Kidney epithelial cell (primary cell): ENCODE results near the gene SLC35B2. TPM values are rescaled to one million over a fixed set of nuclear protein-coding genes. Genes with fewer than 3 reads are reported as not detected.

Source experiments
- DNase-seq: peaks from one replicate; pipeline ENCODE4 v3.0.0-alpha.2; 2010; ENCODE audit warnings: low read depth
- H3K27me3 ChIP-seq: 2 replicates; pipeline ENCODE4 v1.6.0; 2011; ENCODE audit warnings: low read length; ENCODE audit not compliant: control insufficient read depth, insufficient read depth
- H3K36me3 ChIP-seq: 2 replicates; pipeline ENCODE4 v1.5.1; 2011; ENCODE audit warnings: low read length; ENCODE audit not compliant: control insufficient read depth, insufficient read depth
- H3K4me3 ChIP-seq: 2 replicates; pipeline ENCODE4 v1.5.1; 2011; ENCODE audit warnings: low read depth, mild to moderate bottlenecking, control low read depth, low read length
- total RNA-seq: library from RNA; depleted of rRNA; stranded (reverse); fragments of >200 nt; gene quantifications from 2 replicates; pipeline ENCODE4 v1.2.3, GENCODE V29; 2015
- TF ChIP-seq, protein P1 (sequence below): IDR thresholded peaks from 2 replicates; pipeline ENCODE4 v1.5.1; 2011; ENCODE audit warnings: mild to moderate bottlenecking, moderate library complexity, low read length, control low read depth, inconsistent platforms; ENCODE audit not compliant: insufficient read depth, poor library complexity, severe bottlenecking

The SLC35B2 gene
- total RNA-seq, 1 donor from 2014 or later = 67.3 TPM

DNA sequence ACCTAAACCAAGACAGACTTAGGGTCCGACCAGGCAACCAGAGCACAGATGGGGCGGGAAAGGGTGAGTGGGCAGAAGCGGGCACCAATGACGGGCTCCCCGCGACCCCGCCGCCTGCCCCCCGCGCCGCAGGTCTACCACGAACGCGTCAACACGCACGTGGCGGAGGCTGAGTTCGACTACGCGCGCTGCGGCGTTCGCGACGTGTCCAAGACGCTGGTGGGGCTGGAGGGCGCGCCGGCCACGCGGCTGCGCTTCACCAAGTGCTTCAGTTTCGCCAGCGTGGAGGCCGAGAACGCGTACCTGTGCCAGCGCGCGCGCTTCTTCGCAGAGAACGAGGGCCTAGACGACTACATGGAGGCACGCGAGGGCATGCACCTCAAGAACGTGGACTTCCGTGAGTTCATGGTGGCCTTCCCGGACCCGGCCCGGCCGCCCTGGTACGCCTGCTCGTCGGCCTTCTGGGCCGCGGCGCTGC, 18.0 kb upstream of the SLC35B2 start:
- TF ChIP-seq, protein P1, sequence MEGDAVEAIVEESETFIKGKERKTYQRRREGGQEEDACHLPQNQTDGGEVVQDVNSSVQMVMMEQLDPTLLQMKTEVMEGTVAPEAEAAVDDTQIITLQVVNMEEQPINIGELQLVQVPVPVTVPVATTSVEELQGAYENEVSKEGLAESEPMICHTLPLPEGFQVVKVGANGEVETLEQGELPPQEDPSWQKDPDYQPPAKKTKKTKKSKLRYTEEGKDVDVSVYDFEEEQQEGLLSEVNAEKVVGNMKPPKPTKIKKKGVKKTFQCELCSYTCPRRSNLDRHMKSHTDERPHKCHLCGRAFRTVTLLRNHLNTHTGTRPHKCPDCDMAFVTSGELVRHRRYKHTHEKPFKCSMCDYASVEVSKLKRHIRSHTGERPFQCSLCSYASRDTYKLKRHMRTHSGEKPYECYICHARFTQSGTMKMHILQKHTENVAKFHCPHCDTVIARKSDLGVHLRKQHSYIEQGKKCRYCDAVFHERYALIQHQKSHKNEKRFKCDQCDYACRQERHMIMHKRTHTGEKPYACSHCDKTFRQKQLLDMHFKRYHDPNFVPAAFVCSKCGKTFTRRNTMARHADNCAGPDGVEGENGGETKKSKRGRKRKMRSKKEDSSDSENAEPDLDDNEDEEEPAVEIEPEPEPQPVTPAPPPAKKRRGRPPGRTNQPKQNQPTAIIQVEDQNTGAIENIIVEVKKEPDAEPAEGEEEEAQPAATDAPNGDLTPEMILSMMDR = no peak
- H3K36me3 ChIP-seq = no peaks in the 10 kb centered on the region
- DNase-seq = no peak
- no peak overlapping the region for H3K4me3 ChIP-seq
- H3K27me3 ChIP-seq = peaks cover 63% of the 10 kb centered on the region

GRCh38 chr6:44273617-44274016, 16.3 kb upstream of the SLC35B2 start:
- DNase-seq = no peak
- Histone ChIP-seq H3K27me3 (peaks cover 78% of the 10 kb centered on the region), H3K4me3 (no peak overlapping the region), H3K36me3 (no peaks in the 10 kb centered on the region)
- TF ChIP-seq, protein P1 = no peak

DNA sequence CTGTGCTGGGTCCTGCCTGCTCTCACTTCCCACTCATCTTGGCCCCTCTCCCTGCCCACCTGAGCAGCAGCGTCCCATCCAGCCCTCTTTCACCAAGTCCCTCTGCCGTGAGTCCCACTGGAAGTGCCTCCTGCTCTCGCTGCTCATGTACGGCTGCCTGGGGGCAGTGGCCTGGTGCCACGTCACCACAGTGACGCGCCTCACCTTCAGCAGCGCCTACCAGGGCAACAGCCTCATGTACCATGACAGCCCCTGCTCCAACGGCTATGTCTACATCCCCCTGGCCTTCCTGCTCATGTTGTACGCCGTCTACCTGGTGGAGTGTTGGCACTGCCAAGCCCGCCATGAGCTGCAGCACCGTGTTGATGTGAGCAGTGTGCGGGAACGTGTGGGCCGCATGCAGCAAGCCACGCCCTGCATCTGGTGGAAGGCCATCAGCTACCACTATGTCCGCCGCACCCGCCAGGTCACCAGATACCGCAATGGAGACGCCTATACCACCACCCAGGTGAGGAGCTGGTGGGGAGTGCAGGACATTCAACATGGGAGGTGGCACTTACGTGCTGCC, 15.8 kb upstream of the SLC35B2 start:
- TF ChIP-seq, protein P1 = no peak
- Histone ChIP-seq H3K4me3 (no peak overlapping the region), H3K36me3 (no peaks in the 10 kb centered on the region), H3K27me3 (peaks cover 80% of the 10 kb centered on the region)
- no peak for DNase-seq

GRCh38 chr6:44272529-44272928, 15.2 kb upstream of the SLC35B2 start:
- H3K36me3 ChIP-seq = no peaks in the 10 kb centered on the region
- TF ChIP-seq, protein P1 = no peak
- DNase-seq = no peak
- peaks cover 76% of the 10 kb centered on the region for H3K27me3 ChIP-seq
- no peak overlapping the region for H3K4me3 ChIP-seq

DNA sequence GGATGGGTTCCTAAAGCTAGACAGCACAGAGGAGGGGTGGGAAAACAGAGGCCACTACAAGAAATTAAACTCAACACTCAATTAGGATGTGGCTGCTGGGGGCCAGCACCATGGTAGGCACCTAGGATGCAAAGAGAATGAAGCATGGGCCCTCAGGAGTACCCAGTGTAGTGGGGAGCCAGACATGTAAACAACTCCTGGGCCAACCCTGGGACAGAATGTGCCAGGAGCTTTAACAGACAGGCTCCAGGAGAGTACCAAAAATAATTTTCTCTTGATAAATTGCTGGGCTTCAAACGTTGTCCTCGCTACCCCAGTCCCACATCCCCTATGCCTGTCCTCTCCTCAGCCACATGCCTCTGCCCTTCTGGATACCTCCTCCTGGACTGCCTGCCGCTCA, 14.6 kb upstream of the SLC35B2 start:
- peaks cover 70% of the 10 kb centered on the region for H3K27me3 ChIP-seq
- no peaks in the 10 kb centered on the region for H3K36me3 ChIP-seq
- TF ChIP-seq, protein P1 = no peak
- H3K4me3 ChIP-seq = no peak overlapping the region
- no peak for DNase-seq

GRCh38 chr6:44271406-44271723, 14.0 kb upstream of the SLC35B2 start:
- DNase-seq = no peak
- Histone ChIP-seq H3K27me3 (peaks cover 65% of the 10 kb centered on the region), H3K4me3 (no peak overlapping the region), H3K36me3 (no peaks in the 10 kb centered on the region)
- TF ChIP-seq, protein P1 = no peak
